GM10248 (cell line): ENCODE data around the gene MDFIC.

Experiments used
- CTCF ChIA-PET: fragments of 300-600 bp; sonication (Branson Sonifier 250); formaldehyde crosslinking; extraction: SDS; loops from one replicate; lab custom pipeline; 2021; ENCODE audit warnings: antibody characterized with exemption; lab: Yijun Ruan, JAX
- POLR2A ChIA-PET: fragments of 350-650 bp; sonication (Branson Sonifier 250); formaldehyde crosslinking; extraction: SDS; loops from one replicate; lab custom pipeline; 2020; ENCODE audit warnings: antibody characterized with exemption; lab: Yijun Ruan, JAX
- DNase-seq: peaks from one replicate; pipeline ENCODE4 v3.0.0; 2012; ENCODE audit errors: extremely low spot score
- CTCF ChIP-seq: IDR thresholded peaks from 2 replicates; pipeline ENCODE4 v1.5.1; 2012; ENCODE audit warnings: mild to moderate bottlenecking, low read depth; ENCODE audit errors: extremely low read depth, missing control alignments, control extremely low read depth

Gene MDFIC

GRCh38 chr7:114966156-114966555 is 44.3 kb downstream of the MDFIC start:
- ChIA-PET POLR2A (no interaction called here), CTCF (no interaction called here)
- no peak for DNase-seq
- TF ChIP-seq CTCF = no peak

DNA sequence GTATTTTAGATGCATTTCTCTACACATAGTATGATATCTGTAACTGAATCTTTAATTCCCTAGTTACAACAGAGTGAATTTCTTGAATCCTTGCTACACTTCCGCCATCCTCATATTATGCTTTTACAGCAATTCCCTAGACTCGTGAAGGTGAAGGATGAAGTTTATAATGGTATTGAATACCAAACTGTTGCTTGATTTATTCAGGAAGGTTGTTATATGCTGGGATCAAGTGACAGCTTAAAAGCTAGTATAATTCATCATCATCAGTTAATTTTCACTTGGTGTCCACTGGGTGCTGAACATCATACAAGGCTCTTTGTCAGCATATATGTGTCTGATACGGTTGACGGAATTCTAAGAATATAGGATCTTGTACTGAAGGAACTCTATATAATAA is 47.2 kb downstream of the MDFIC start:
- no peak for TF ChIP-seq CTCF
- DNase-seq = no peak
- ChIA-PET POLR2A (no interaction called here), CTCF (interaction anchor here (2.0 kb wide), 1 partner anchor 45 kb away, joined by 4 read pairs; no protein-coding TSS in a partner anchor)

- ChIA-PET POLR2A (no interaction called here), CTCF (interaction anchor here (1.1 to 2.4 kb wide), 5 partner anchors 13 to 46 kb away, joined by 3 to 12 read pairs (median 4); no protein-coding TSS in a partner anchor)
Measured at GRCh38 chr7:114970308-114970707, 48.4 kb downstream of the MDFIC start.

GRCh38 chr7:114970732-114971131 is 48.8 kb downstream of the MDFIC start:
- ChIA-PET POLR2A (no interaction called here), CTCF (interaction anchor here (1.0 to 2.4 kb wide), 7 partner anchors 10 to 46 kb away, joined by 3 to 12 read pairs (median 4); no protein-coding TSS in a partner anchor)
- no peak for TF ChIP-seq CTCF
- DNase-seq = no peak

More at GRCh38 chr7:114970308-114970707, 48.4 kb downstream of the MDFIC start:
- no peak for DNase-seq
- no peak for TF ChIP-seq CTCF

DNA sequence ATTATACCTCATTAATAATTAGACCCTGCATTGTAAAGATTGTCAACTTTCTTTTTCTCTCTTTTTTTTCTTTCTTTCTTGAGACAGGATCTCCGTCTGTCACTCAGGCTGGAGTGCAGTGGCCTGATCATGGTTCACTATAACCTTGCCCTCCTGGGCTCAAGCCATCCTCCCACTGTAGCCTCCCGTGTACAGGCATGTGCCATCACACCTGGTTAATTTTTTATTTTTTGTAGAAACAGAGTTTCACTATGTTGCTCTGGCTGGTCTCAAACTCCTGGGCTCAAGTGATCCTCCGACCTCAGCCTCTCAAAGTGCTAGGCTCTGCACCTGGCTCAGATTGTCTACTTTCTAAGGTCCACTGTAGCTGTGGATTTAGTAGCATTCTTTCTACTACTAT is 50.7 kb downstream of the MDFIC start:
- no peak for TF ChIP-seq CTCF
- ChIA-PET CTCF (interaction anchor here (3.9 kb wide), 1 partner anchor 15 kb away, joined by 15 read pairs; no protein-coding TSS in a partner anchor), POLR2A (no interaction called here)
- DNase-seq = no peak

GRCh38 chr7:114973147-114973546 is 51.3 kb downstream of the MDFIC start:
- no peak for DNase-seq
- CTCF ChIA-PET = interaction anchor here (3.9 kb wide), 1 partner anchor 15 kb away, joined by 15 read pairs; no protein-coding TSS in a partner anchor
- TF ChIP-seq CTCF = no peak
- POLR2A ChIA-PET = no interaction called here
